ENCODE results near the gene EXOC2.

EXOC2 gene

GRCh38 chr6:514396-514978 is 178.5 kb downstream of the EXOC2 start:
- H3K79me2 ChIP-seq (ENCODE audit: insufficient read depth, low read length): no peaks in the 10 kb centered on the region
- H3K27ac ChIP-seq (ENCODE audit: low read depth, low read length, poor library complexity, severe bottlenecking): no peak overlapping the region
- H3K36me3 ChIP-seq (ENCODE audit: insufficient read depth, low read length): no peaks in the 10 kb centered on the region
- no peaks in the 10 kb centered on the region for H3K9me2 ChIP-seq (ENCODE audit: low read depth, low read length)
- peaks cover 9% of the 10 kb centered on the region for H3K4me1 ChIP-seq (ENCODE audit: insufficient read depth, low read length, severe bottlenecking)
- H4K20me1 ChIP-seq (ENCODE audit: insufficient read depth, low read length): no peaks in the 10 kb centered on the region
- H3K27me3 ChIP-seq (ENCODE audit: insufficient read depth, low read length): no peaks in the 10 kb centered on the region
- TF ChIP-seq CTCF (IDR thresholded peaks at IDR 0.05; ENCODE audit: low read length) (no peak), EZH2 (IDR thresholded peaks at IDR 0.05; ENCODE audit: borderline replicate concordance, low read length) (no peak)
- no peak overlapping the region for H3K9ac ChIP-seq (ENCODE audit: low read length)
- no peak overlapping the region for H3K4me2 ChIP-seq (ENCODE audit: low read length)
- H3F3A ChIP-seq (ENCODE audit: insufficient read depth, low read length): no peaks in the 10 kb centered on the region
- no peaks in the 10 kb centered on the region for H3K9me3 ChIP-seq (ENCODE audit: low read length)
- H3K4me3 ChIP-seq (ENCODE audit: low read depth, low read length, poor library complexity, severe bottlenecking): no peak overlapping the region
- H2AFZ ChIP-seq (ENCODE audit: low read length): no peak overlapping the region

- Histone ChIP-seq H3K9me2 (ENCODE audit: low read depth, low read length) (no peaks in the 10 kb centered on the region), H3K4me2 (ENCODE audit: low read length) (no peak overlapping the region), H2AFZ (ENCODE audit: low read length) (no peak overlapping the region), H3K79me2 (ENCODE audit: insufficient read depth, low read length) (no peaks in the 10 kb centered on the region), H3K36me3 (ENCODE audit: insufficient read depth, low read length) (no peaks in the 10 kb centered on the region), H3K9ac (ENCODE audit: low read length) (no peak overlapping the region), H3K4me3 (ENCODE audit: low read depth, low read length, poor library complexity, severe bottlenecking) (no peak overlapping the region), H3K27me3 (ENCODE audit: insufficient read depth, low read length) (no peaks in the 10 kb centered on the region), H3K4me1 (ENCODE audit: insufficient read depth, low read length, severe bottlenecking) (peaks cover 10% of the 10 kb centered on the region), H4K20me1 (ENCODE audit: insufficient read depth, low read length) (no peaks in the 10 kb centered on the region), H3F3A (ENCODE audit: insufficient read depth, low read length) (no peaks in the 10 kb centered on the region), H3K9me3 (ENCODE audit: low read length) (no peaks in the 10 kb centered on the region), H3K27ac (ENCODE audit: low read depth, low read length, poor library complexity, severe bottlenecking) (no peak overlapping the region)
- no peak for TF ChIP-seq EZH2 (IDR thresholded peaks at IDR 0.05; ENCODE audit: borderline replicate concordance, low read length)
- no peak for TF ChIP-seq CTCF (IDR thresholded peaks at IDR 0.05; ENCODE audit: low read length)
These were observed 179.0 kb downstream of the EXOC2 start for GRCh38 chr6:513961-514360.

GRCh38 chr6:513058-513457 is 179.9 kb downstream of the EXOC2 start:
- H3K27ac ChIP-seq (ENCODE audit: low read depth, low read length, poor library complexity, severe bottlenecking): no peak overlapping the region
- no peak overlapping the region for H3K4me3 ChIP-seq (ENCODE audit: low read depth, low read length, poor library complexity, severe bottlenecking)
- no peaks in the 10 kb centered on the region for H3K27me3 ChIP-seq (ENCODE audit: insufficient read depth, low read length)
- H2AFZ ChIP-seq (ENCODE audit: low read length): no peak overlapping the region
- H3K9me3 ChIP-seq (ENCODE audit: low read length): no peaks in the 10 kb centered on the region
- H3K9ac ChIP-seq (ENCODE audit: low read length): no peak overlapping the region
- H3K79me2 ChIP-seq (ENCODE audit: insufficient read depth, low read length): no peaks in the 10 kb centered on the region
- H3K36me3 ChIP-seq (ENCODE audit: insufficient read depth, low read length): no peaks in the 10 kb centered on the region
- H3K9me2 ChIP-seq (ENCODE audit: low read depth, low read length): no peaks in the 10 kb centered on the region
- H4K20me1 ChIP-seq (ENCODE audit: insufficient read depth, low read length): no peaks in the 10 kb centered on the region
- H3K4me1 ChIP-seq (ENCODE audit: insufficient read depth, low read length, severe bottlenecking): peaks cover 10% of the 10 kb centered on the region
- H3K4me2 ChIP-seq (ENCODE audit: low read length): no peak overlapping the region
- TF ChIP-seq CTCF (IDR thresholded peaks at IDR 0.05; ENCODE audit: low read length) (no peak), EZH2 (IDR thresholded peaks at IDR 0.05; ENCODE audit: borderline replicate concordance, low read length) (no peak)
- H3F3A ChIP-seq (ENCODE audit: insufficient read depth, low read length): no peaks in the 10 kb centered on the region

Measured in OCI-LY1 (cell line).